MCF 10A (cell line): Measurements from ENCODE around the gene AP4M1. TPM values are rescaled to one million over a fixed set of nuclear protein-coding genes. Genes with fewer than 3 reads are reported as not detected.
A peak's percentile ranks its signal among the peaks of the same experiment; 100 is the strongest.

Source experiments
- BruUV-seq: library from RNA; stranded (reverse); fragments of 400-500 nt; replicated peaks from 2 replicates; lab custom pipeline; 2021; lab: Mats Ljungman, UMichigan
- CTCF ChIA-PET: fragments of 300-600 bp; sonication (Branson Sonifier 250); formaldehyde crosslinking; extraction: SDS; loops from one replicate; lab custom pipeline; 2021; ENCODE audit warnings: antibody characterized with exemption, inconsistent platforms; lab: Yijun Ruan, JAX
- POLR2A ChIA-PET: fragments of 300-600, 350-650 bp; sonication (Branson Sonifier 250); formaldehyde crosslinking; extraction: SDS; loops from one replicate; lab custom pipeline; 2020; ENCODE audit warnings: antibody characterized with exemption, inconsistent platforms; lab: Yijun Ruan, JAX
- DNase-seq: peaks from one replicate; pipeline ENCODE4 v3.0.0-alpha.2; 2018; ENCODE audit not compliant: unreplicated experiment
- H3K27ac Mint-ChIP-seq: one replicate; pipeline ENCODE4 v1.8.0; 2022; ENCODE audit warnings: mild to moderate bottlenecking, low read depth, mixed read lengths; ENCODE audit not compliant: unreplicated experiment
- H3K27me3 Mint-ChIP-seq: one replicate; pipeline ENCODE4 v1.8.0; 2022; ENCODE audit warnings: mixed read lengths; ENCODE audit not compliant: insufficient read depth, unreplicated experiment
- H3K36me3 Mint-ChIP-seq: one replicate; pipeline ENCODE4 v1.8.0; 2022; ENCODE audit warnings: mild to moderate bottlenecking, moderate library complexity, mixed read lengths; ENCODE audit not compliant: insufficient read depth, unreplicated experiment
- H3K4me1 Mint-ChIP-seq: one replicate; pipeline ENCODE4 v1.8.0; 2022; ENCODE audit warnings: mixed read lengths; ENCODE audit not compliant: insufficient read depth, unreplicated experiment
- H3K4me3 Mint-ChIP-seq: one replicate; pipeline ENCODE4 v1.8.0; 2022; ENCODE audit warnings: mild to moderate bottlenecking, moderate library complexity, mixed read lengths; ENCODE audit not compliant: unreplicated experiment
- H3K9me3 Mint-ChIP-seq: one replicate; pipeline ENCODE4 v1.8.0; 2022; ENCODE audit warnings: mixed read lengths; ENCODE audit not compliant: unreplicated experiment
- CTCF ChIP-seq: fragments of 200-600 bp; IDR thresholded peaks from one replicate; pipeline ENCODE4 v1.8.0; 2022; ENCODE audit warnings: antibody characterized with exemption, mild to moderate bottlenecking; ENCODE audit not compliant: unreplicated experiment
- intact Hi-C: fragments of 100-400 bp; cut with micrococcal nuclease; formaldehyde crosslinking; loops from 2 replicates; pipeline ENCODE4 v1.14.1; 2022
- total RNA-seq: library from RNA; stranded (reverse); gene quantifications from 2 replicates; pipeline ENCODE4 v1.2.3, GENCODE V29; 2022

AP4M1 gene
- total RNA-seq, 1 experiment from 2014 or later, result 13.5 TPM

GRCh38 chr7:100119072-100119969 is 17.9 kb downstream of the AP4M1 start, which contains the start of the genes CNPY4 and TAF6:
Gene CNPY4, plus strand, starts transcription at chr7:100119634. Its CDS starts 111 bp downstream, at chr7:100119745.
Gene TAF6, minus strand, starts transcription at chr7:100119358. Its CDS starts 5,149 bp downstream, at chr7:100114209.
- ChIA-PET POLR2A (interaction anchor here (1.5 to 2.5 kb wide), 3 partner anchors 18 to 37 kb away, joined by 3 to 18 read pairs (median 6); partner anchors contain the start of genes AP4M1 and MCM7), CTCF (interaction anchor here (0.6 kb wide), 1 partner anchor 13 kb away, joined by 3 read pairs; no protein-coding TSS in a partner anchor)
- Mint-ChIP-seq H3K27me3 (no peaks in the 10 kb centered on the region), H3K4me3 (peak within 1 kb of the TSS; percentile 98), H3K27ac (peak within 1 kb of the TSS; percentile 99), H3K36me3 (peaks cover 21% of the 10 kb centered on the region), H3K9me3 (no peaks in the 10 kb centered on the region), H3K4me1 (peaks cover 7% of the 10 kb centered on the region)
- no peak for TF ChIP-seq CTCF
- intact Hi-C loops, result loop anchor here (1.0 kb wide), 1 partner anchor 18 kb away; the partner anchor contains the start of genes AP4M1 and MCM7
- BruUV-seq, result no TSS peak
- peak; percentile 96 for DNase-seq

GRCh38 chr7:100119970-100120732 is 18.7 kb downstream of the AP4M1 start:
- ChIA-PET POLR2A (interaction anchor here (1.0 to 2.5 kb wide), 5 partner anchors 19 to 38 kb away, joined by 3 to 18 read pairs (median 5); partner anchors contain the start of genes AP4M1, COPS6, LAMTOR4 and MCM7), CTCF (interaction anchor here (0.6 to 0.7 kb wide), 2 partner anchors 13 to 23 kb away, joined by 3 read pairs; no protein-coding TSS in a partner anchor)
- no peaks in the 10 kb centered on the region for H3K9me3 Mint-ChIP-seq
- H3K4me1 Mint-ChIP-seq, result peaks cover 7% of the 10 kb centered on the region
- peak overlapping the region; percentile 98 for H3K4me3 Mint-ChIP-seq
- no peaks in the 10 kb centered on the region for H3K27me3 Mint-ChIP-seq
- DNase-seq, result peak; percentile 46
- peak overlapping the region; percentile 99 for H3K27ac Mint-ChIP-seq
- intact Hi-C loops, result loop anchor here (1.0 kb wide), 1 partner anchor 19 kb away; the partner anchor contains the start of genes AP4M1 and MCM7
- H3K36me3 Mint-ChIP-seq, result peaks cover 12% of the 10 kb centered on the region
- no TSS peak for BruUV-seq
- TF ChIP-seq CTCF, result no peak

GRCh38 chr7:100120733-100121036 is 19.2 kb downstream of the AP4M1 start:
- peak overlapping the region; percentile 9 for H3K27ac Mint-ChIP-seq
- no peak for TF ChIP-seq CTCF
- H3K27me3 Mint-ChIP-seq, result no peaks in the 10 kb centered on the region
- no peaks in the 10 kb centered on the region for H3K9me3 Mint-ChIP-seq
- no TSS peak for BruUV-seq
- ChIA-PET POLR2A (interaction anchor here (0.5 to 2.5 kb wide), 6 partner anchors 20 to 562 kb away, joined by 3 to 18 read pairs (median 5); partner anchors contain the start of genes AP4M1, COPS6, LAMTOR4 and MCM7), CTCF (interaction anchor here (0.7 kb wide), 1 partner anchor 23 kb away, joined by 3 read pairs; no protein-coding TSS in a partner anchor)
- peaks cover 11% of the 10 kb centered on the region for H3K36me3 Mint-ChIP-seq
- peaks cover 7% of the 10 kb centered on the region for H3K4me1 Mint-ChIP-seq
- no peak for DNase-seq
- peak overlapping the region; percentile 98 for H3K4me3 Mint-ChIP-seq
- intact Hi-C loops, result no loop called here
